ENCODE measurements around the gene IRGQ.

Gene IRGQ

GRCh38 chr19:43622956-43623355 is 27.0 kb upstream of the IRGQ start:
- no peak for DNase-seq (ENCODE audit: low spot score)
- no peak for TF ChIP-seq CTCF (IDR thresholded peaks at IDR 0.05; ENCODE audit: extremely low read depth, missing control alignments)

DNA sequence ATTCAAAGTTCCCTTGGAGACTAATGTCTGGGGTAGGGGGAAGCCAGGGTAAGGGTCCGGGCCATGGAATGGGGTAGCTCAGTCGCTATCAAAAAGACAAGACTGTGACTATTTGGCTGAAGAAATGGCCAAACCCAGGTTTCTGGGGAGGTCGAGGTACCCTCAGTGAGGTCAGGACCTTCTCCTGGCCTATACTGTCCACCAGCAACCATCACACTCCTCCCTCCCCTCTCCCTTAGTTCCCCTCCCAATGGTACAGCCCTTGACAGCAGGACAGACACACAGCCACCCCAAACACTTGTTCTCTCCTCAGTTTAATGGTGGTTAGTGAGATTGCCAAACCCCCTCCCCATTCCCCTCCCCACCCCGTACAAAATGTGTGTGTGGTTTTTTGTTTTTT is 26.1 kb upstream of the IRGQ start:
- DNase-seq (ENCODE audit: low spot score): no peak
- TF ChIP-seq CTCF (IDR thresholded peaks at IDR 0.05; ENCODE audit: extremely low read depth, missing control alignments): no peak

DNA sequence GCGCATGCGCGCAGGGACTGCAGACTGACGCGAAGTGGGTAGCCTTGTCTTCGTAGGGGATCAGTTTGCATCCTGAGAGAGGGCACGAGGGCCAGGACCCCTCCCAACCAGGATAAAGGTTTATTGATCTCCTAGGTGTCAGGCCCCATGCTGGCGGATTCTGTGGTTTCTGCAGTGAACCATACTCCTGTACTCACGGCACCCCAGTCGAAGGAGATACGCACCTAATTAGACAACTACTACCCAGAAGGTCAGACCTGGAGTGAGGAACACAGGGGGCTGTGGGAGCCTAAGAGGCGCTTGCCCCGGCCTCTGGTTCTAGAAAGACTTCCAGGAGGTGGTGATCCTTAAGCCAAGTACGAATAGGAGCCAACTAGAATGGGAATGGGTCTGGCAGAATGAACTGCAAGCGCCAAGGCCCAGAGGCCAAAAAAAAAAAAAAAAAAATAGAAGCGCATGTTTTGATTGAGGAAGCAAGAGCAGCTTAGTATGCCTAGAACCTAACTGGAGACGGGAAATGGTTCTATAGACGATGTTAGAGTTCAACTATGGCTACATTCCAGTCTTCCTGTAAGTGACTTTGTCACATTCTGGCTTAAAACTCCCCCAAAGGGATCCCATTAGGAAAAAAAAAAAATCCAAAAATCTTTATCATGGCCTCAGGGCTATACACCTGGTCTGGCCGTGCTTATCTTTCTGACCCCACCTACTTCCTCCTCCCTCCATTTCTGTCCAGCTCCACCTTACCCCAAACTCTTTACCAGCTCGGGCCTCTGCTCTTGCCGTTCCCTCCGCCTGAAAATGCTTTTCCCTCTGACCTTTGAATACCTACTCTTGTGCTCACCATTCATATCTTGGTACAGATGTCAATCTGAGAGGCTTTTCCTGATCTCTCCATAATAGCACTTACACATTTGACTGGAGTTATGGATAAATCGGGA is 24.4 kb upstream of the IRGQ start:
- no peak for DNase-seq (ENCODE audit: low spot score)

DNA sequence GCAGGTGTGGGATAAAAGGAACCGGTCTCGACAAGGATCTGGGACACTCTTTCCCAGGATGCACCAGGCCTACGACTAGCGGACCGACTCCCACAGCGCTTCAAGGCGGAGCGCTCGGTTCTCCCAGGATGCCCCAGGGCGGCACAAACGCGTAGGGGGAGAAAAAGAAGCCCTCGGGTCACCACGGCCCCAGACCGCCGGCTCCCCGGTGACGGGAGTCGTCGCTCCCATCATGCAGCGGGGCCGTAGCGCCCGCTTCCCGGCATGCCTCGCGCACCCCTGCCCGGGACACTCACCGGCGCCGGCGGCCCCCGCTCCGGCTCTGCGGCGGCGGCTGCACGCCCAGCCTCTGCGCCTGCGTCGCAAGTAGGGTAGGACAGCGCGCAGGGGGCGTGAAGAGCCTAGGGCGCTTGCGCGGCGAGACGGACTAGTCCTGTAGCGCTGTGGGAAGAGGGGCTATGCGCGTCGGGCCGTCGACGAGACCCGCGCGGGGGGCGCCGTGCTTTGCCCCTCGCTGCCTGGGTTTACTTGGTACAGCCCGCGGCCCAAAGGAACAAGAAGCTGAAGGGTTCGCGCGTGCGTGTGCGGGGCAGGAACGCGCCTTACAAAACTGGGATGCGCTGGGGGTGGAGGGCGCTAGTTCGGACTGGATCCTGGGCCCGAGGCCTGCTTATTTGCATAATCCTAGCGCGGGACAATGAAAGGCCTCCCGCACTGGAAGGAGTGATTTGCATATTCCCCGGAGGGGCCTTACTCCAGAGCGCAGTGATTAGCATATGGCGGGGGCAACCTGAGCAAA is 23.5 kb upstream of the IRGQ start, which contains the start of gene ZNF428:
Gene ZNF428, minus strand, starts transcription at position 368 of the 799 bp plus-strand sequence. CDS start 5,325 bp downstream, outside the sequence.
- no peak for TF ChIP-seq CTCF (IDR thresholded peaks at IDR 0.05; ENCODE audit: extremely low read depth, missing control alignments)
- peak; percentile 94 for DNase-seq (ENCODE audit: low spot score)

More for the DNA sequence above, 24.4 kb upstream of the IRGQ start:
- no peak for TF ChIP-seq CTCF (IDR thresholded peaks at IDR 0.05; ENCODE audit: extremely low read depth, missing control alignments)

DNA sequence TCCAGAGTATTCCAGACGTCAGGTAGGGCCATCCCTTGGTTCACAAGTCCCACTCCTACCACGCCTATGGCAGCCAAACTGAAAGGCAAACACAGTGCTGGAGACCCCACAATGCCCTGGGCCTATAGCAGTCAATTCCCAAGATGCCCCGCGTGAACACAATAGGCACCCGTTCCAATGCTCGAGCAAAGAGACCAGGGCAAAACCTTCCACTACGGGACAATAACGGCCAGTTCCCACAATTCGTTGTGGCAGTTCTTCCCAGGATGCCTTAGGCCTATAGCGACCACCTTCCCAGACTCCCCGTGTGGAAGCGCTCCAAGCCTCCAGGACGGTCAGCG is 23.0 kb upstream of the IRGQ start:
- peak; percentile 81 for DNase-seq (ENCODE audit: low spot score)
- TF ChIP-seq CTCF (IDR thresholded peaks at IDR 0.05; ENCODE audit: extremely low read depth, missing control alignments): no peak

DNA sequence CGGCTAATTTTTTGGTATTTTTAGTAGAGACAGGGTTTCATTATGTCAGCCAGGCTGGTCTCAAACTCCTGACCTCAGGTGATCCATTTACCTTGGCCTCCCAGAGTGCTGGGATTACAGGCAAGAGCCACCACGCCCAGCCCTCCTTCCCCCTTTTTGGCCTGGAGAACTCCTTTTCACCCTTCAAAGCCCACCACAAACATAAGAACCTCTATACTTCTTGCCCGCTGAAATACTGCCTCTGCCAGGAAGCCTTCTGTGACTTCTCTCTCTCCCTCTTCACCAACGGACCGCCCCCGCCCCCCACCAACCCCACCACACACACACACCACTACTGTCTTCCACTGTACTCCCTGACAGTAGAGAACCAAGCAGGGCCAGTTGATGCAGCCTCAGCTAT is 21.0 kb upstream of the IRGQ start:
- TF ChIP-seq CTCF (IDR thresholded peaks at IDR 0.05; ENCODE audit: extremely low read depth, missing control alignments): no peak

DNA sequence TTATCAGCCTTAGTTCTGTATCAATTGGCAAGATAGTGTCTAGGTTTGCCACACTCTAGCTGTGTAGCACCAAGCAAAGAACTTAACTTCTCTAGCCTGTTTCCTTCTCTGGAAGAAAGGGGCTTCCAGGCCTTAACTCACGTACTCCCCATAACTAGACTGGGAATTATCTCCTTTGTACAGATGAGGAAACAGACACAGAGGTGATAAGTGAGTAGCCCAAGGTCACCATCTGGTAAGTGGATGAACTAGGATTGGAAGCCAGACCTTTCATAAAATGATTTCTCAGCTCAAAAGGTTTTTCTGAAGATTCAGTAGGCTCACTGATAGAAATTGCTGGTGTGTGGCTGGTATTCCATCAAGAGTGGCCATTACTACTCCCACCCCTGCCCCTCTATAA is 20.4 kb upstream of the IRGQ start:
- no peak for DNase-seq (ENCODE audit: low spot score)
- no peak for TF ChIP-seq CTCF (IDR thresholded peaks at IDR 0.05; ENCODE audit: extremely low read depth, missing control alignments)

More for the DNA sequence above, 21.0 kb upstream of the IRGQ start:
- no peak for DNase-seq (ENCODE audit: low spot score)
